GM12878 (cell line): ENCODE data around the gene PTPRB. TPM values are rescaled to one million over a fixed set of nuclear protein-coding genes. Genes with fewer than 3 reads are reported as not detected.

Source experiments
- ATAC-seq: fragments of 200-7000 bp; cut with Tn5 transposase; 3 replicates; pipeline ENCODE4 v1.9.1; 2020; ENCODE audit warnings: mild to moderate bottlenecking, moderate library complexity
- BruUV-seq: library from RNA; stranded (reverse); fragments of 400-500 nt; replicated peaks from 2 replicates; lab custom pipeline; 2021; lab: Mats Ljungman, UMichigan
- CTCF ChIA-PET: fragments of 300-600 bp; sonication (Branson Sonifier 250); formaldehyde crosslinking; extraction: SDS; loops from one replicate; lab custom pipeline; 2021; ENCODE audit warnings: inconsistent platforms; lab: Yijun Ruan, JAX
- POLR2A ChIA-PET: fragments of 350-600 bp; formaldehyde crosslinking; extraction: SDS; loops from one replicate; lab custom pipeline; 2021; ENCODE audit warnings: inconsistent platforms; lab: Charles Lee
- RAD21 ChIA-PET: fragments of 300-600 bp; sonication (Branson Sonifier 250); formaldehyde crosslinking; loops from one replicate; lab custom pipeline; 2023; ENCODE audit warnings: antibody characterized with exemption; ENCODE audit not compliant: unreplicated experiment; lab: Charles Lee
- SMC1A ChIA-PET: fragments of 300-600 bp; sonication (Branson Sonifier 250); formaldehyde crosslinking; loops from one replicate; lab custom pipeline; 2023; ENCODE audit not compliant: unreplicated experiment, uncharacterized antibody; lab: Charles Lee
- DNase-seq: peaks from one replicate; pipeline ENCODE4 v3.0.0-alpha.2; 2011; ENCODE audit warnings: low read depth, low spot score
- FAIRE-seq: peaks from 3 replicates; lab custom pipeline; 2011; peaks lifted over from hg19 to GRCh38; lab: Jason Lieb, UNC
- H2AFZ ChIP-seq: 2 replicates; pipeline ENCODE4 v1.6.0; 2011; ENCODE audit warnings: low read depth, low read length, control low read depth; ENCODE audit not compliant: control insufficient read depth
- H3K27ac ChIP-seq: 2 replicates; pipeline ENCODE4 v1.5.1; 2011; ENCODE audit warnings: control low read depth; ENCODE audit not compliant: control insufficient read depth, insufficient read depth
- H3K27me3 ChIP-seq, 2 experiments: replicated peaks in 1 of 2; 2 replicates each; pipeline versions ENCODE4 v1.6.0 to v1.6.1; 2011; ENCODE audit warnings: low read length in 1 of 2; ENCODE audit not compliant: control insufficient read depth in 2 of 2, insufficient read depth in 2 of 2
- H3K36me3 ChIP-seq, 2 experiments: 2 replicates each; pipeline ENCODE4 v1.5.1; 2011; ENCODE audit warnings: low read length in 1 of 2; ENCODE audit not compliant: control insufficient read depth in 2 of 2, insufficient read depth in 2 of 2
- H3K4me1 ChIP-seq: 2 replicates; pipeline ENCODE4 v1.6.1; 2011; ENCODE audit warnings: mild to moderate bottlenecking, low read length, moderate library complexity, mixed read lengths; ENCODE audit not compliant: control insufficient read depth, insufficient read depth
- H3K4me2 ChIP-seq: 2 replicates; pipeline ENCODE4 v1.6.0; 2011; ENCODE audit warnings: control low read depth; ENCODE audit not compliant: control insufficient read depth, insufficient read depth
- H3K4me3 ChIP-seq: fragments of 200-600 bp; sonication (generic); 2 replicates; pipeline ENCODE4 v1.5.1; 2016
- H3K79me2 ChIP-seq: 2 replicates; pipeline ENCODE4 v1.6.0; 2011; ENCODE audit warnings: low read length; ENCODE audit not compliant: control insufficient read depth, insufficient read depth
- H3K9ac ChIP-seq: 2 replicates; pipeline ENCODE4 v1.8.0; 2011; ENCODE audit warnings: low read length, control low read depth, mixed read lengths; ENCODE audit not compliant: control insufficient read depth, insufficient read depth
- H3K9me3 ChIP-seq: replicated peaks from 3 replicates; pipeline ENCODE4 v1.5.1; 2011; ENCODE audit warnings: mild to moderate bottlenecking, low read length; ENCODE audit not compliant: control insufficient read depth, insufficient read depth
- H4K20me1 ChIP-seq: 2 replicates; pipeline ENCODE4 v1.6.0; 2011; ENCODE audit not compliant: control insufficient read depth, insufficient read depth
- EED ChIP-seq: sonication (generic); IDR thresholded peaks from 2 replicates; pipeline ENCODE4 v1.6.1; 2016; ENCODE audit warnings: antibody characterized with exemption, low read depth
- HCFC1 ChIP-seq: fragments of 150-350 bp; IDR thresholded peaks from 2 replicates; pipeline ENCODE4 v1.6.1; 2014; ENCODE audit warnings: low read length
- KAT2A ChIP-seq: conservative IDR thresholded peaks from 2 replicates; pipeline ENCODE4 v1.6.1; 2011; ENCODE audit warnings: low read depth, low read length; ENCODE audit not compliant: control insufficient read depth
- LARP7 ChIP-seq: fragments of 450-650 bp; IDR thresholded peaks from 2 replicates; pipeline ENCODE4 v1.6.1; 2017; ENCODE audit warnings: mild to moderate bottlenecking
- MEF2B ChIP-seq: fragments of 450-650 bp; IDR thresholded peaks from 2 replicates; pipeline ENCODE4 v1.6.1; 2018; ENCODE audit warnings: mild to moderate bottlenecking, moderate library complexity; ENCODE audit not compliant: partially characterized antibody, poor library complexity, severe bottlenecking
- PRDM15 ChIP-seq: fragments of 450-650 bp; formaldehyde crosslinking; IDR thresholded peaks from 2 replicates; pipeline ENCODE4 v1.4.0; 2020; ENCODE audit warnings: mild to moderate bottlenecking, moderate library complexity
- RBBP5 ChIP-seq: fragments of 200-600 bp; sonication (generic); conservative IDR thresholded peaks from 2 replicates; pipeline ENCODE4 v1.6.1; 2016
- RUNX3 ChIP-seq: IDR thresholded peaks from 2 replicates; pipeline ENCODE4 v1.6.1; 2012; ENCODE audit warnings: low read length, inconsistent platforms
- SIN3A ChIP-seq: IDR thresholded peaks from 2 replicates; pipeline ENCODE4 v1.6.1; 2012; ENCODE audit warnings: low read depth, low read length, improper control_type of control experiment
- SPI1 ChIP-seq: IDR thresholded peaks from 2 replicates; pipeline ENCODE4 v1.6.1; 2011; ENCODE audit warnings: low read depth, mild to moderate bottlenecking, low read length, moderate library complexity, borderline replicate concordance; ENCODE audit not compliant: insufficient read depth
- SREBF2 ChIP-seq: IDR thresholded peaks from 2 replicates; pipeline ENCODE4 v1.6.1; 2012; ENCODE audit warnings: mild to moderate bottlenecking, low read length
- TBL1XR1 ChIP-seq: IDR thresholded peaks from 2 replicates; pipeline ENCODE4 v1.6.1; 2012; ENCODE audit warnings: low read depth, low read length, improper control_type of control experiment
- WGBS: methylation state at CpG from one replicate; pipeline ENCODE4 v1.1.6; 2016; ENCODE audit warnings: low lambda C conversion rate; ENCODE audit not compliant: insufficient replicate concordance, insufficient coverage; ENCODE audit errors: missing lambda C conversion rate; 5-methylcytosine and 5-hydroxymethylcytosine counted together
- in situ Hi-C: fragments of 300-500 bp; cut with MboI; formaldehyde crosslinking; loops from 9 replicates; pipeline ENCODE4 v1.14.3; 2018; ENCODE audit warnings: mixed read lengths
- intact Hi-C: fragments of 100-400 bp; cut with micrococcal nuclease; formaldehyde crosslinking; loops from one replicate; pipeline ENCODE4 v1.14.2; 2022; ENCODE audit not compliant: unreplicated experiment
- polyA plus RNA-seq, 11 experiments: library from polyadenylated mRNA; depleted of rRNA in 4 of 11; unstranded in 6 of 11; stranded (reverse) in 5 of 11; fragments of >200 nt; fragmentation: Nextera tagmentation in 4 of 11; fragmentation: Illumina TruSeq in 1 of 11; extraction: Ambion mirVana in 4 of 11; extraction: Trizol in 1 of 11; gene quantifications; 1 replicate in 1 of 11; 2 replicates in 10 of 11; pipeline versions ENCODE4 v1.2.1 to v1.2.3, GENCODE V29; 2011 to 2016; ENCODE audit warnings: inconsistent platforms in 2 of 11, missing spikeins in 2 of 11, low read depth in 1 of 11
- total RNA-seq, 4 experiments: library from RNA; depleted of rRNA in 3 of 4; stranded (reverse); fragments of >200 nt in 3 of 4; fragmentation: Illumina TruSeq in 1 of 4; extraction: Trizol in 1 of 4; gene quantifications; 2 replicates each; pipeline versions ENCODE4 v1.2.1 to v1.2.3, GENCODE V29; 2013 to 2021

Gene PTPRB
- total and polyA plus RNA-seq, 10 of the 15 experiments (the other 5 are each of a cell fraction or from before 2014, with no cell fraction given) = 0.03 to 0.35 (median 0.05) TPM

- WGBS = 8% methylated on average over 12 of the region's 12 CpGs
- no peaks in the 10 kb centered on the region for H3K36me3 ChIP-seq
- DNase-seq (peak; percentile 36), FAIRE-seq (peak; percentile 57), ATAC-seq (peak; percentile 73)
- TF ChIP-seq SPI1 (peak; percentile 44; the same call in 1 of the 2 replicates), MEF2B (no peak), RUNX3 (peak; percentile 54; the same call in 1 of the 2 replicates), KAT2A (no peak)
- H4K20me1 ChIP-seq = no peaks in the 10 kb centered on the region
- no peak overlapping the region for H3K9ac ChIP-seq
- in situ Hi-C loops = no loop called here
- CTCF ChIA-PET = interaction anchor here (1.6 kb wide), 1 partner anchor 108 kb away, joined by 5 read pairs; no protein-coding TSS in a partner anchor
- BruUV-seq = no TSS peak
- H3K79me2 ChIP-seq = no peaks in the 10 kb centered on the region; the same call in 1 of the 2 replicates
- RAD21 ChIA-PET = interaction anchor here (0.6 to 4.0 kb wide), 3 partner anchors 13 to 265 kb away, joined by 3 to 20 read pairs (median 3); no protein-coding TSS in a partner anchor
- H3K27ac ChIP-seq = peak overlapping the region; percentile 33; the same call in 1 of the 2 replicates
- no peaks in the 10 kb centered on the region for H3K27me3 ChIP-seq
- peak overlapping the region; percentile 68 for H3K4me3 ChIP-seq
- H3K4me1 ChIP-seq = no peaks in the 10 kb centered on the region
- intact Hi-C loops = no loop called here
- no peaks in the 10 kb centered on the region for H3K9me3 ChIP-seq
- H3K4me2 ChIP-seq = no peak overlapping the region
- H2AFZ ChIP-seq = no peak overlapping the region
- POLR2A ChIA-PET = interaction anchor here (0.6 to 2.8 kb wide), 3 partner anchors 14 to 18 kb away, joined by 3 to 12 read pairs (median 3); no protein-coding TSS in a partner anchor
- SMC1A ChIA-PET = interaction anchor here (0.6 to 5.3 kb wide), 7 partner anchors 8 to 223 kb away, joined by 3 to 37 read pairs (median 3); no protein-coding TSS in a partner anchor
Measured at GRCh38 chr12:70469221-70469820, 167.9 kb downstream of the PTPRB start.

- Histone ChIP-seq H4K20me1 (no peaks in the 10 kb centered on the region), H3K4me2 (peak overlapping the region; percentile 33), H3K27me3 (no peaks in the 10 kb centered on the region), H3K9me3 (peaks cover 2% of the 10 kb centered on the region; the same call in 1 of the 3 replicates), H3K27ac (peak overlapping the region; percentile 33), H2AFZ (no peak overlapping the region), H3K4me1 (no peaks in the 10 kb centered on the region), H3K79me2 (no peaks in the 10 kb centered on the region; the same call in 1 of the 2 replicates), H3K9ac (peak overlapping the region; percentile 42), H3K36me3 (no peaks in the 10 kb centered on the region), H3K4me3 (peak overlapping the region; percentile 68)
- ATAC-seq (peak; percentile 69), DNase-seq (no peak), FAIRE-seq (no peak)
- BruUV-seq = no TSS peak
- RAD21 ChIA-PET = interaction anchor here (0.6 to 4.0 kb wide), 5 partner anchors 14 to 582 kb away, joined by 3 to 20 read pairs (median 3); no protein-coding TSS in a partner anchor
- intact Hi-C loops (no loop called here), in situ Hi-C loops (no loop called here)
- WGBS = 13% methylated on average over 2 of the region's 3 CpGs
- POLR2A ChIA-PET = interaction anchor here (1.5 to 2.8 kb wide), 2 partner anchors 14 to 19 kb away, joined by 3 to 12 read pairs; no protein-coding TSS in a partner anchor
- SMC1A ChIA-PET = interaction anchor here (0.6 to 5.3 kb wide), 8 partner anchors 8 to 222 kb away, joined by 3 to 37 read pairs (median 4); no protein-coding TSS in a partner anchor
- CTCF ChIA-PET = interaction anchor here (0.6 to 1.6 kb wide), 3 partner anchors 52 to 108 kb away, joined by 3 to 5 read pairs (median 4); no protein-coding TSS in a partner anchor
- TF ChIP-seq SIN3A (no peak), HCFC1 (no peak), PRDM15 (CRISPR knock-in tag) (no peak), RBBP5 (no peak), EED (no peak), TBL1XR1 (no peak), LARP7 (no peak), SREBF2 (no peak)
Measured at GRCh38 chr12:70468741-70469140, 168.5 kb downstream of the PTPRB start.
